Measurements from ENCODE around the gene SLC5A10.

SLC5A10 gene

DNA sequence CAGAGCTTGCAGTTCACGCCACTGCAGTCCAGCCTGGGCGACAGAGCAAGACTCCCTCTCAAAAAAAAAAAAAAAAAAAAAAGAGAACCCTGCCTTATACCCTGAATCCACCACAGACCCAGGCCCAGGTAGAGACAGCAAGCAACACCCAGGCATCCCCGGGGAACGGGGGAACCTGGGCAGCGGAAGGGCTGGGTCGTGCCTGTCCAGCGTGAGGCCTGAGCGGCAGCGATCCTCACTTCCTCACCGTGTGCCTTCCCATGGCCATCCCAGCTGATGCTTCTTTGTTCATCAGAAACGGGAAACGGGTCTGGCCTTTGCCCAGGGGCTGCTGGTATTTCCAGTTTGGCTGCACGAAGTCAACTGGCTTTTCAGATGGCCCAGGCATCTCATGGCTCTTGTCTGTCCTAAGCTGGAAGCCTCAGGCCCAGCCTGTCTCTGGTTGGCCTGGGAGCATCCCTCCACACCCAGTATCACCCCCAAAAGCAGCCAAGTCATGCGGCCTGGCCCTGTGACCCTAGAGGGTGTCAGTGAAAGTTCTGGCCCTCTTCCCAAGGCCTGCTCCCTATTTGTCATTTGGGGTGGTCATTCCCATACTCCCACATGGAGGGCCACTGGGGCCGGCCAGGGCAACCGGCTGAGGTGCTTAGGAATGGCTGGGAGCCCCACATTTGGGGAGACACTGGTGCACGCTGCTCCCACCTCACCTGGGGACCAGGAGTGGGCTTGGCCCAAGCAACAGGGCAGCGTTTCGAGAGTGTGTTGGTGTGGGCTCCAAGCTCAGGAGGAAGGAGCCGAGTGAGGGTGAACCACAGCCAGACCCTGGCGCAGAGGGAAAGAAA lies 32.5 kb downstream of the SLC5A10 start:
- WGBS, 2 donors (ENCODE audit: extremely low coverage in 2 of 2, insufficient read length in 2 of 2, insufficient replicate concordance in 1 of 2), result no CpG with 5 or more reads among the region's 21 CpGs
- Histone ChIP-seq H3K27ac (replicated peaks; ENCODE audit: low read length) (no peak overlapping the region), H4K8ac (ENCODE audit: low read depth, low read length) (no peak overlapping the region), H4K91ac (ENCODE audit: low read depth, low read length, poor library complexity) (no peak overlapping the region), H3K4me2 (ENCODE audit: insufficient read depth, low read length, poor library complexity, severe bottlenecking) (no peak overlapping the region), H3K4me3 (ENCODE audit: low read length in 2 of 2) (no peak overlapping the region), H3K23ac (ENCODE audit: low read depth, low read length, poor library complexity) (peak overlapping the region; percentile 2), H3K79me1 (ENCODE audit: low read depth, low read length) (peaks cover 9% of the 10 kb centered on the region), H2BK12ac (ENCODE audit: low read length) (no peak overlapping the region), H3K27me3 (ENCODE audit: control insufficient read depth in 3 of 3, insufficient read depth in 3 of 3, low read depth in 1 of 3, low read length in 3 of 3) (peaks cover 0 to 3% (median 0%) of the 10 kb centered on the region in 3 experiments), H3K36me3 (replicated peaks in 1 of 2; ENCODE audit: control insufficient read depth in 2 of 2, insufficient read depth in 2 of 2, low read length in 2 of 2) (peaks cover 0 to 16% of the 10 kb centered on the region in 2 donors), H3K9me3 (replicated peaks in 1 of 2; ENCODE audit: control insufficient read depth in 2 of 2, insufficient read depth in 1 of 2, low read depth in 1 of 2, low read length in 2 of 2) (no peaks in the 10 kb centered on the region), H3K4me1 (ENCODE audit: control insufficient read depth in 2 of 2, insufficient read depth in 1 of 2, low read depth in 1 of 2, low read length in 2 of 2) (peaks cover 11 to 26% of the 10 kb centered on the region in 2 donors), H2AFZ (ENCODE audit: low read length) (no peak overlapping the region), H2AK5ac (ENCODE audit: low read depth, low read length) (no peak overlapping the region), H3K14ac (ENCODE audit: low read length) (no peak overlapping the region), H2BK5ac (ENCODE audit: low read length) (no peak overlapping the region), H2BK15ac (ENCODE audit: low read length) (no peak overlapping the region), H3K9ac (ENCODE audit: low read depth, low read length, poor library complexity) (no peak overlapping the region), H3K4ac (ENCODE audit: low read length) (no peak overlapping the region), H3K18ac (ENCODE audit: low read length) (peak overlapping the region; percentile 61), H2BK120ac (ENCODE audit: low read depth, low read length) (no peak overlapping the region)
- DNase-seq (ENCODE audit: low spot score), result no peak

DNA sequence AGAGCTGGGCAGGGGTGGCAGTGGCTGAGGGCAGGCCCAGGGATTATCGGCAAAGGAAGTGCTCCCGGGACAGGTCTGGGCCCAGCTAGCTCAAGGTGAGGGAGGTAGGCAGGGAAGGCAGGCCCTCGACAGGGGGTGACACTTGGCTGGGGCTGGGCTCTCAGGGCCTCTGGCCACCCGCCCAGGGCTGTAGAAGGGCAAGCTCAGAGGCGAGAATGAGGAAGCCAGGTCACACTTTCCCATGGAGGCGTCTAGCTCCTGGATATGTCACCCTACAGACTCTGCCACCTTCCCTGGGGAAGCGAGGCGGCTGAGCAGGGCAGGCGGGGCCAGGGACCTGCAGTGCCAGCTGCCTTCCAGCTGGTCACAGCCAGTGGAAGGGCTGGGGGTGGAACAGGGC lies 33.5 kb downstream of the SLC5A10 start:
- Histone ChIP-seq H3K36me3 (replicated peaks in 1 of 2; ENCODE audit: control insufficient read depth in 2 of 2, insufficient read depth in 2 of 2, low read length in 2 of 2) (peaks cover 0 to 16% of the 10 kb centered on the region in 2 donors), H2BK15ac (ENCODE audit: low read length) (no peak overlapping the region), H3K4ac (ENCODE audit: low read length) (no peak overlapping the region), H3K4me1 (ENCODE audit: control insufficient read depth in 2 of 2, insufficient read depth in 1 of 2, low read depth in 1 of 2, low read length in 2 of 2) (peaks cover 11 to 24% of the 10 kb centered on the region in 2 donors), H3K9me3 (replicated peaks in 1 of 2; ENCODE audit: control insufficient read depth in 2 of 2, insufficient read depth in 1 of 2, low read depth in 1 of 2, low read length in 2 of 2) (no peaks in the 10 kb centered on the region), H3K18ac (ENCODE audit: low read length) (peak overlapping the region; percentile 64), H3K27ac (replicated peaks; ENCODE audit: low read length) (no peak overlapping the region), H3K14ac (ENCODE audit: low read length) (no peak overlapping the region), H3K23ac (ENCODE audit: low read depth, low read length, poor library complexity) (no peak overlapping the region), H3K4me2 (ENCODE audit: insufficient read depth, low read length, poor library complexity, severe bottlenecking) (no peak overlapping the region), H3K4me3 (ENCODE audit: low read length in 2 of 2) (no peak overlapping the region), H2AK5ac (ENCODE audit: low read depth, low read length) (no peak overlapping the region), H2BK12ac (ENCODE audit: low read length) (no peak overlapping the region), H4K8ac (ENCODE audit: low read depth, low read length) (no peak overlapping the region), H3K27me3 (ENCODE audit: control insufficient read depth in 3 of 3, insufficient read depth in 3 of 3, low read depth in 1 of 3, low read length in 3 of 3) (peaks cover 0 to 3% (median 0%) of the 10 kb centered on the region in 3 experiments), H2BK120ac (ENCODE audit: low read depth, low read length) (no peak overlapping the region), H3K79me1 (ENCODE audit: low read depth, low read length) (peaks cover 12% of the 10 kb centered on the region), H4K91ac (ENCODE audit: low read depth, low read length, poor library complexity) (no peak overlapping the region), H2AFZ (ENCODE audit: low read length) (no peak overlapping the region), H2BK5ac (ENCODE audit: low read length) (peak overlapping the region; percentile 24), H3K9ac (ENCODE audit: low read depth, low read length, poor library complexity) (no peak overlapping the region)
- WGBS, 2 donors (ENCODE audit: extremely low coverage in 2 of 2, insufficient read length in 2 of 2, insufficient replicate concordance in 1 of 2), result no CpG with 5 or more reads among the region's 9 CpGs
- no peak for DNase-seq (ENCODE audit: low spot score)

DNA sequence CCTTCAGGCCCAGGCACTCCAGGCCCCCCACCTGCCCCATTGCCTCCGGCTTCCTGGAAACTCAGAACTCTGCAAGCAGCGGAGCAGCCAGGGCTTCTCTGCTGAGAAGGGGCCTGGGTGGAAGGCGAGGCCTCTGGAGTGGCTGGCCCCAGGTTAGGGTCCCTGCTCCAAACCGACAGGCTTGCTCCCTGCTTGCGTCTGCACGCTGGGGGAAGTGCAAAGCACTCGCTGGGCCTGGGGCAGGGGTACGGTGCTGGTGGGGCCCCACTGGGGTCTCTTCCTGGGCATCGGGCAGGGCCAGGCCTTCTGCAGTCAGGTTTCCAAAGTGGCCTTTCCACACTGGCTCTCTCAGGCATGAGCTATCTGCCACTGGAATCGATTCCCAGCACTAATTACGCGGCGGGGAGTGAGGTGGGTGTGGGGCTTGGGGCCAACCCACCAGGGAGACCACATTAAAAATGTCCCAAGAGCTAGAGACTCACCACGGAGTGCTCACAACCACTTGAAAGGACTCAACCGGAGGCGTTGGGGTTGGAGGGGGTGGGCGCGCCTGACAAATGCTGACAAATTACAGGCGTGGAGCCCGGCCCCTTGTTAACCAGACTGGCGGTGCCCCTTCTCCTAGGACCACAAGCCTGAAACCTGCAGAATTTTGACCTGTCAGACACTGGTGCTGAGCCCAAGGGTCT lies 34.7 kb downstream of the SLC5A10 start:
- Histone ChIP-seq H2BK12ac (ENCODE audit: low read length) (no peak overlapping the region), H3K9me3 (replicated peaks in 1 of 2; ENCODE audit: control insufficient read depth in 2 of 2, insufficient read depth in 1 of 2, low read depth in 1 of 2, low read length in 2 of 2) (no peaks in the 10 kb centered on the region), H3K36me3 (replicated peaks in 1 of 2; ENCODE audit: control insufficient read depth in 2 of 2, insufficient read depth in 2 of 2, low read length in 2 of 2) (peaks cover 0 to 16% of the 10 kb centered on the region in 2 donors), H2AK5ac (ENCODE audit: low read depth, low read length) (no peak overlapping the region), H3K9ac (ENCODE audit: low read depth, low read length, poor library complexity) (no peak overlapping the region), H2BK120ac (ENCODE audit: low read depth, low read length) (no peak overlapping the region), H2AFZ (ENCODE audit: low read length) (peak overlapping the region; percentile 35), H4K8ac (ENCODE audit: low read depth, low read length) (no peak overlapping the region), H2BK15ac (ENCODE audit: low read length) (no peak overlapping the region), H3K23ac (ENCODE audit: low read depth, low read length, poor library complexity) (no peak overlapping the region), H3K4me1 (ENCODE audit: control insufficient read depth in 2 of 2, insufficient read depth in 1 of 2, low read depth in 1 of 2, low read length in 2 of 2) (peaks cover 4 to 12% of the 10 kb centered on the region in 2 donors), H3K4me2 (ENCODE audit: insufficient read depth, low read length, poor library complexity, severe bottlenecking) (no peak overlapping the region), H3K4ac (ENCODE audit: low read length) (no peak overlapping the region), H3K4me3 (ENCODE audit: low read length in 2 of 2) (no peak overlapping the region), H2BK5ac (ENCODE audit: low read length) (no peak overlapping the region), H3K79me1 (ENCODE audit: low read depth, low read length) (peaks cover 17% of the 10 kb centered on the region), H4K91ac (ENCODE audit: low read depth, low read length, poor library complexity) (no peak overlapping the region), H3K27me3 (ENCODE audit: control insufficient read depth in 3 of 3, insufficient read depth in 3 of 3, low read depth in 1 of 3, low read length in 3 of 3) (peaks cover 0 to 7% (median 0%) of the 10 kb centered on the region in 3 experiments), H3K14ac (ENCODE audit: low read length) (peak overlapping the region; percentile 82), H3K18ac (ENCODE audit: low read length) (no peak overlapping the region), H3K27ac (replicated peaks; ENCODE audit: low read length) (no peak overlapping the region)
- DNase-seq (ENCODE audit: low spot score), result no peak
- whole genome bisulfite sequencing, 2 donors (ENCODE audit: extremely low coverage in 2 of 2, insufficient read length in 2 of 2, insufficient replicate concordance in 1 of 2), result no CpG with 5 or more reads among the region's 21 CpGs

DNA sequence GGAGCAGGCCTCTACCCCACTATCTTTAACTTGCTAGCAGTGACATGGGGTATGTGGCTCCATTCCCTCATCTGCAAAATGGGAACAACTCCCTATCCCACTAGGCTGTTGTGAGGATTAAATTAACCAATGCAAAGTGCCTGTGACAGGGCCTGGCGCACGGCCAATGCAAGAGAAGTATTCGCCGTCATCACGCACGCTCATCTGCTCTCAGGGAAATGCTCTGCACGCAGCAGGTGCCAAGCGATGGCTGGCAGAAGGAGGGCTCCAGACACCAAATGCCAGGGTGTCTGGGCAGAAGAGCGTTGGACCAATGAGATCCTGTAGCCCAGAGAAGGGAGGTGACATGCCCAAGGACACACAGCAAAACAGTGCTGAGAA lies 35.3 kb downstream of the SLC5A10 start:
- Histone ChIP-seq H4K8ac (ENCODE audit: low read depth, low read length) (no peak overlapping the region), H3K4me3 (ENCODE audit: low read length in 2 of 2) (no peak overlapping the region), H2BK12ac (ENCODE audit: low read length) (no peak overlapping the region), H2BK120ac (ENCODE audit: low read depth, low read length) (no peak overlapping the region), H3K23ac (ENCODE audit: low read depth, low read length, poor library complexity) (no peak overlapping the region), H3K36me3 (replicated peaks in 1 of 2; ENCODE audit: control insufficient read depth in 2 of 2, insufficient read depth in 2 of 2, low read length in 2 of 2) (peaks cover 0 to 16% of the 10 kb centered on the region in 2 donors), H3K4me1 (ENCODE audit: control insufficient read depth in 2 of 2, insufficient read depth in 1 of 2, low read depth in 1 of 2, low read length in 2 of 2) (peaks cover 0 to 7% of the 10 kb centered on the region in 2 donors), H3K27ac (replicated peaks; ENCODE audit: low read length) (no peak overlapping the region), H3K18ac (ENCODE audit: low read length) (no peak overlapping the region), H3K9ac (ENCODE audit: low read depth, low read length, poor library complexity) (peak overlapping the region; percentile 70), H3K4ac (ENCODE audit: low read length) (no peak overlapping the region), H3K9me3 (replicated peaks in 1 of 2; ENCODE audit: control insufficient read depth in 2 of 2, insufficient read depth in 1 of 2, low read depth in 1 of 2, low read length in 2 of 2) (no peaks in the 10 kb centered on the region), H3K79me1 (ENCODE audit: low read depth, low read length) (peaks cover 21% of the 10 kb centered on the region), H3K27me3 (ENCODE audit: control insufficient read depth in 3 of 3, insufficient read depth in 3 of 3, low read depth in 1 of 3, low read length in 3 of 3) (peaks cover 0 to 7% (median 0%) of the 10 kb centered on the region in 3 experiments), H4K91ac (ENCODE audit: low read depth, low read length, poor library complexity) (no peak overlapping the region), H2AK5ac (ENCODE audit: low read depth, low read length) (no peak overlapping the region), H2BK15ac (ENCODE audit: low read length) (no peak overlapping the region), H2AFZ (ENCODE audit: low read length) (no peak overlapping the region), H2BK5ac (ENCODE audit: low read length) (no peak overlapping the region), H3K14ac (ENCODE audit: low read length) (no peak overlapping the region), H3K4me2 (ENCODE audit: insufficient read depth, low read length, poor library complexity, severe bottlenecking) (no peak overlapping the region)
- no peak for DNase-seq (ENCODE audit: low spot score)
- WGBS, 2 donors (ENCODE audit: extremely low coverage in 2 of 2, insufficient read length in 2 of 2, insufficient replicate concordance in 1 of 2), result no CpG with 5 or more reads among the region's 9 CpGs

All from neuronal stem cell (in vitro differentiated cells).